Purkinje cell (primary cell): Measurements from ENCODE around the gene APOC4. TPM values are rescaled to one million over a fixed set of nuclear protein-coding genes. Genes with fewer than 3 reads are reported as not detected.

Experiments
- polyA plus RNA-seq: library from polyadenylated mRNA; unstranded; fragments of >200 nt; fragmentation: Nextera tagmentation; gene quantifications from 2 replicates; pipeline ENCODE4 v1.2.1, GENCODE V29; 2014

The APOC4 gene
- not detected in 2 replicates for polyA plus RNA-seq

GRCh38 chr19:44942067-44942571 lies at the start of gene APOC4:
APOC4 (plus strand) TSS chr19:44942237; CDS start chr19:44942278, 41 bp downstream.

GRCh38 chr19:44905437-44906160 lies 36.4 kb upstream of the APOC4 start, which contains the start of gene APOE:
APOE (plus strand) TSS chr19:44905796; CDS start chr19:44906625, 829 bp downstream.

GRCh38 chr19:44914433-44915206 lies 27.4 kb upstream of the APOC4 start, which contains the start of gene APOC1:
APOC1 (plus strand) TSS chr19:44914608; CDS start chr19:44914892, 284 bp downstream.

GRCh38 chr19:44954649-44955504 lies 12.8 kb downstream of the APOC4 start, which contains the start of gene CLPTM1:
CLPTM1 (plus strand) TSS chr19:44955380; CDS start chr19:44955396, 16 bp downstream.

Other genes starting within 250 kb of the APOC4 start
- gene CEACAM16, start 243.1 kb upstream of the APOC4 start, polyA plus RNA-seq, result 0.35 TPM in 1 of 2 replicates, not detected in the other
- gene BCL3, start 193.5 kb upstream of the APOC4 start, polyA plus RNA-seq, result 0.70 and 5.7 TPM in 2 replicates
- gene CBLC, start 164.3 kb upstream of the APOC4 start, polyA plus RNA-seq, result not detected in 2 replicates
- not detected in 2 replicates for gene BCAM, start 133.1 kb upstream of the APOC4 start, polyA plus RNA-seq
- 6.2 and 21.5 TPM in 2 replicates for gene NECTIN2, start 95.9 kb upstream of the APOC4 start, polyA plus RNA-seq
- 1.8 and 2.7 TPM in 2 replicates for gene TOMM40, start 51.0 kb upstream of the APOC4 start, polyA plus RNA-seq
- gene APOE, start 36.4 kb upstream of the APOC4 start, polyA plus RNA-seq, result 6.2 and 10.7 TPM in 2 replicates
- gene APOC1, start 27.6 kb upstream of the APOC4 start, polyA plus RNA-seq, result 5.7 and 19.8 TPM in 2 replicates
- gene APOC2, start 3.8 kb downstream of the APOC4 start, polyA plus RNA-seq, result 0.98 TPM in 1 of 2 replicates, not detected in the other
- gene CLPTM1, start 13.1 kb downstream of the APOC4 start, polyA plus RNA-seq, result 1.7 and 5.9 TPM in 2 replicates
- 0.23 and 1.6 TPM in 2 replicates for gene RELB, start 59.2 kb downstream of the APOC4 start, polyA plus RNA-seq
- gene CLASRP, start 96.8 kb downstream of the APOC4 start, polyA plus RNA-seq, result 1.2 and 2.1 TPM in 2 replicates
- gene ZNF296, start 134.2 kb downstream of the APOC4 start, polyA plus RNA-seq, result 0.15 TPM in 1 of 2 replicates, not detected in the other
- gene GEMIN7, start 137.0 kb downstream of the APOC4 start, polyA plus RNA-seq, result 47.1 and 60.6 TPM in 2 replicates
- gene PPP1R37, start 150.9 kb downstream of the APOC4 start, polyA plus RNA-seq, result 0.38 TPM in 1 of 2 replicates, not detected in the other
- gene NKPD1, start 218.7 kb downstream of the APOC4 start, polyA plus RNA-seq, result not detected in 2 replicates
- gene TRAPPC6A, start 236.0 kb downstream of the APOC4 start, polyA plus RNA-seq, result 21.4 and 25.5 TPM in 2 replicates
- gene BLOC1S3, start 236.5 kb downstream of the APOC4 start, polyA plus RNA-seq, result 1.6 and 4.4 TPM in 2 replicates